Measurements from ENCODE around the gene APOOL.

APOOL gene

DNA sequence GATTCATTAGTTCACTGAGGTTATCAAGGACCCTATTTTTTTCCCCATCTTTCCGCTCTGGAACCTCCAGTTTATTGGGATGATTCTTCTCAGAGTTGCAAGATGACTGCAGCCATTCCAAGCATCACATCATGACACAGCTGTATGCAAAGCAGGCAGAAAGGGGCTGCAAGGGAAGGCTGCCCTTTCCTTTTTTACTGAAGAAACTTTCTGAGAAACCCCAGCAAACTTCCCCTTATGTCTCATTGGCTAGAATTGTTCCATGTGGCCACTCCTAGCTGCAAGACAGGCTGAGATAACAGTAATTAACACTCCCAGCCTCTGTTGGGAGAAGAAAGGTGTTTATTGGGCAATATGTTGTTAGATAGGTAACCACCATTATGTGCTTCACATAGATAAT, 137.3 kb downstream of the APOOL start:
- H3K18ac ChIP-seq (ENCODE audit: low read depth in 1 of 2, low read length in 2 of 2) = no peak overlapping the region
- H3K4me2 ChIP-seq (ENCODE audit: low read length, poor library complexity, severe bottlenecking) = no peak overlapping the region
- no peaks in the 10 kb centered on the region for H3K79me1 ChIP-seq (replicated peaks; ENCODE audit: low read length, poor library complexity, severe bottlenecking)
- H2AK5ac ChIP-seq (ENCODE audit: low read length, severe bottlenecking) = no peak overlapping the region
- no peak for DNase-seq
- H4K91ac ChIP-seq (ENCODE audit: low read length) = no peak overlapping the region
- H2BK120ac ChIP-seq (ENCODE audit: low read depth, low read length) = no peak overlapping the region
- no peak overlapping the region for H3K4me3 ChIP-seq (ENCODE audit: insufficient read depth in 1 of 2, low read depth in 1 of 2, low read length in 2 of 2)
- no peaks in the 10 kb centered on the region for H3K27me3 ChIP-seq (ENCODE audit: control insufficient read depth in 1 of 2, insufficient read depth in 1 of 2, low read length in 2 of 2)
- 93% methylated on average over 1 of the region's 1 CpG for WGBS
- H2BK15ac ChIP-seq (ENCODE audit: low read depth, poor library complexity, severe bottlenecking) = no peak overlapping the region
- no peaks in the 10 kb centered on the region for H3K36me3 ChIP-seq (ENCODE audit: control insufficient read depth in 1 of 2, insufficient read depth in 2 of 2, low read depth in 1 of 2, low read length in 2 of 2)
- no peak overlapping the region for H3K4ac ChIP-seq (ENCODE audit: low read depth in 1 of 2, low read length in 2 of 2)
- H4K8ac ChIP-seq (ENCODE audit: low read length) = no peak overlapping the region
- no peak overlapping the region for H3K9ac ChIP-seq (ENCODE audit: low read length)
- no peak overlapping the region for H2AFZ ChIP-seq (ENCODE audit: low read depth, low read length)
- no peaks in the 10 kb centered on the region for H3K9me3 ChIP-seq (ENCODE audit: control insufficient read depth, low read length)
- no peak overlapping the region for H2BK5ac ChIP-seq (ENCODE audit: low read depth, low read length, poor library complexity, severe bottlenecking)
- no peak overlapping the region for H3K27ac ChIP-seq (ENCODE audit: low read length, poor library complexity, severe bottlenecking)
- H3K4me1 ChIP-seq (ENCODE audit: control insufficient read depth, insufficient read depth, low read depth, low read length) = no peaks in the 10 kb centered on the region
- no peak overlapping the region for H2BK12ac ChIP-seq (ENCODE audit: low read length in 2 of 2)
- no peak overlapping the region for H3K23ac ChIP-seq (ENCODE audit: low read length in 2 of 2)
- H3K14ac ChIP-seq (ENCODE audit: low read length in 2 of 2) = no peak overlapping the region

All from mesenchymal stem cell (in vitro differentiated cells and primary cell).